Measurements from ENCODE around the gene SLC34A1.
"Not testable (repeated sequence)": the region's sequence is repeated elsewhere in the genome, so short reads cannot be mapped to it uniquely, and the experiment has no call there.

The SLC34A1 gene, protein sequence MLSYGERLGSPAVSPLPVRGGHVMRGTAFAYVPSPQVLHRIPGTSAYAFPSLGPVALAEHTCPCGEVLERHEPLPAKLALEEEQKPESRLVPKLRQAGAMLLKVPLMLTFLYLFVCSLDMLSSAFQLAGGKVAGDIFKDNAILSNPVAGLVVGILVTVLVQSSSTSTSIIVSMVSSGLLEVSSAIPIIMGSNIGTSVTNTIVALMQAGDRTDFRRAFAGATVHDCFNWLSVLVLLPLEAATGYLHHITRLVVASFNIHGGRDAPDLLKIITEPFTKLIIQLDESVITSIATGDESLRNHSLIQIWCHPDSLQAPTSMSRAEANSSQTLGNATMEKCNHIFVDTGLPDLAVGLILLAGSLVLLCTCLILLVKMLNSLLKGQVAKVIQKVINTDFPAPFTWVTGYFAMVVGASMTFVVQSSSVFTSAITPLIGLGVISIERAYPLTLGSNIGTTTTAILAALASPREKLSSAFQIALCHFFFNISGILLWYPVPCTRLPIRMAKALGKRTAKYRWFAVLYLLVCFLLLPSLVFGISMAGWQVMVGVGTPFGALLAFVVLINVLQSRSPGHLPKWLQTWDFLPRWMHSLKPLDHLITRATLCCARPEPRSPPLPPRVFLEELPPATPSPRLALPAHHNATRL

DNA sequence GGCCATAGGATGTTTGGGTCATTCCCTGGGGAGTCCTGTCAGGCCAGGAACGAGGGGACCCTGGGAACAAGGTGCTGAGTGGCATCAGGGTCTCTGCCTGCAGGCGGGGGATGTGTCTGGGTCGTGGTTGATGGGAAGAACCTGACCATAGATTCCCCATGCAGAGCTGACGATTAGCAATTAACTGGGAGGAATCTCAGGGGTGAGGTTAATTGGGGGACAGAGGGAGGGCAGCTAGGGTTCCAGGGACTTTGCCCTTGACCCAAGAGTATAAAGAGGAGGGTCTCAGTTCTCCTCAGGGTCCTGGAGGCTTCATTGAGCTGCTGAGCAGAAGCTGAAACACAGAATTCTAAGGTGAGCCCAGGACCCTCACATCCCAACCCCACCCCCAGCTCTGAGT lies at the start of gene SLC34A1:
SLC34A1 (plus strand) TSS at position 301 of the 400 bp plus-strand sequence. CDS start 1,308 bp downstream, outside the sequence.
- DNase-seq: no peak

DNA sequence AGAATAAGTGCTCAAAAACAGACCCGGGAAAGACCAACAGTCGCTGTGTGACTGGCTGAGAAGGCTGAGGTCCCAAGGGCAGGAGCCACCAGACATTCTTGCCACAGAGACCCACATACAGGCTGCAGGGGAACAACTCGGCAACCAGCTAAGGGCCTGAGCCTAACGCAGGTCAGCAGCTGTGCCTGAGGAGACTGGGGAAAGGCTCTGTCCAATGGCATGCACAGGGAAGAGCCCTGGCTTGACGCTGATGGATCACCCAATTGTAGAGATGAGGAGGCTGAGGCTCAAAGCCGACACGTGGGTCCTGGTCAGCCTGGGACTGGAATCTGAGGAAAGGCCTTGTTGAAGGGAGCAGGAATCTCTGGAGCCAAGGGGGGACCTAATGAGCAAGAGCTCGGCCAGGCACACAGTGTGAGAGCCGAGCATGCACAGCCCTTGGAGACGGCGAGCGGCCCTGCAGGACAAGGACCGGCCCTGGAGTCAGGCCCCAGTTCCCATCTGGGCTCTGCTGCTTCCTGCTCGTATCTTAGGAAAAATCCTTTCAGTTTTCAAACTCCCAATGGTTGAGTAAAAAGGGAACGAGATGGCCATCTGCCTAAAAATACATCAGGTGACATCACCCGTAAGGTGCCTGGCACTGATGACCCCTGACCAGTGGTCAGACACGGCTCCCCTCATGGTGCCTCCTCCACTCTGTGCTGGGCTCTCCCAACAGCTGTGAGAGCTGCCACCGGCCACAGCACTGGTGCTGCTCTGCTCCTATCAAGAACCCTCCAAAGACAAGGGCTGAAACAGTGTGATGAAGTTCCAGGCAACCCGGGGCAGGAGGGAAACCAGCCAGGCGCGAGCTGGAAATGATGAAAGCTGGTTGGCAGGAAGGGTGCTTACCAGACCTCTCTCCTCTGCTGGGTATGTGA lies 49.2 kb upstream of the SLC34A1 start:
- DNase-seq: no peak

DNA sequence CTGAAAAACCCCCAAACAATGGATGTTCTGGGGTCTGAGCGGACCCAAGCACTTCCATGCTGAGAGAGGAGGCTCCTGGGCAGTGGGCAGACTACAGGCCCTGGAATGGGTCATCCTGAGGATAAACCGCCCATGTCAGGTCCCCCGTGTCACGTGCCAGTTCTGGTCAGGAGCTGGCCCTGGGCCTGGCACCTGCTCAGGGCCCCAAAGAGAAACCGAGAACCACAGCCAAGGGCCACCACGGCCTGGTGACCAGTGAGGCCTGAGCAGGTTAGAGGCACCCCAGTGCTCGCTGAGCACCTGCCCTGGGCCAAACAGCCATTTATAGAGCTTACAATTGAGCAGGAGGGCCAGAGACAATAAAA lies 48.6 kb upstream of the SLC34A1 start:
- no peak for DNase-seq

DNA sequence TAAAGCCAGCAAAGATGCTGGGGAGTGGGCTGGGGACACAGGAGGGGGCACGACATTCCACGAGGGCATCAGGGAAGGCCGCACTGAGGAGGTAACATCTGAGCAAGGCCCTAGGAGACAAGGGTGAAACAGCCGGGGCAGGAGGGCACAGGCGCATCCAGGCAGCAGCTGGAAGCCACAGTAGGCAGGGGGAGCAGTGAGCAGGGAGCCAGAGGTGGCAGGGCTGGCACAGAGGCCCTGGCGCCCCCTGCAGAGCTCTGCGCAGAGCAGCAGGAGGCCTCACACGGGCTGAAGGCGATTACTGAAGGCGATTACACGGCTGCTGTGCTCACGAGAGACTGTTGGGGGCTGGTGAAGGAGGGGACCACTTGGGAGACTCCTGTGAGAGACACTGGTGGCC lies 48.1 kb upstream of the SLC34A1 start:
- no peak for DNase-seq

DNA sequence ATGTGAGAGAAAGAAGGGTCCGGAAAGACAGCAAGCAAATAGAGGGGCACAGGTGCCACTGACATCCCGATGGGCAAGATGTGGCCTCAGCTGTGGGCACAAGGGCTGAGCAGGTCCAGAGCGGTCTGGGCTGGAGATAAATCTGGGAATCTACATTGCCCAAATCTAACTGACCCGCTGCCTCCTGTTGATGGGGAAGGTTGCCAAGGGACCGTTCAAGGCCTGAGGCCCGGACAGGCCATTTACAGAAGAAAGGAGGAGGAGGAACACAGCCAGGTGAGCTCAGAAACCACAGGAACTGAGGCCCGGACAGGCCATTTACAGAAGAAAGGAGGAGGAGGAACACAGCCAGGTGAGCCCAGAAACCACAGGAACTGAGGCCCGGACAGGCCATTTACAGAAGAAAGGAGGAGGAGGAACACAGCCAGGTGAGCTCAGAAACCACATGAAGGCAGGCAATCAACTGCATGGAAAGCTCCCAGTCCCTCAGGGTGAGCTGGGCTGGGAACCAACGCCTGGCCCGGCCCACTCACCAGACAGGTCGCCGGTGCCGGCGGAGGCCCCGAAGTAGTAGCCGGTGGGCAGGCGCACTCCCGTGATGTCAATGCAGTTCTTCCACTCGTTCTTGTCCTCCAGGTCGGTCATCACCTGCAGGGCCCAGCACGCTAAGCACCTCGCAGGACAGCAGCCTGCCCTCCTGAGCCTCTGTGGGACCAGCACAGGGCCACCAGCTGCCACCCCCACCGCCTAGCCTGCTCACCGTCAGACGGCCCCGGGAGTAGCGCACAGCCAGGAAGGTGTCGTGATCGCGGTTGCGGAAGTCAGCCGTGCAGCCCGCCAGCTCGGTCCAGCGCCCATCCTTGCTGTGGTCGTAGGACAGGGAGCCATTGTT lies 47.4 kb upstream of the SLC34A1 start:
- no peak for DNase-seq

DNA sequence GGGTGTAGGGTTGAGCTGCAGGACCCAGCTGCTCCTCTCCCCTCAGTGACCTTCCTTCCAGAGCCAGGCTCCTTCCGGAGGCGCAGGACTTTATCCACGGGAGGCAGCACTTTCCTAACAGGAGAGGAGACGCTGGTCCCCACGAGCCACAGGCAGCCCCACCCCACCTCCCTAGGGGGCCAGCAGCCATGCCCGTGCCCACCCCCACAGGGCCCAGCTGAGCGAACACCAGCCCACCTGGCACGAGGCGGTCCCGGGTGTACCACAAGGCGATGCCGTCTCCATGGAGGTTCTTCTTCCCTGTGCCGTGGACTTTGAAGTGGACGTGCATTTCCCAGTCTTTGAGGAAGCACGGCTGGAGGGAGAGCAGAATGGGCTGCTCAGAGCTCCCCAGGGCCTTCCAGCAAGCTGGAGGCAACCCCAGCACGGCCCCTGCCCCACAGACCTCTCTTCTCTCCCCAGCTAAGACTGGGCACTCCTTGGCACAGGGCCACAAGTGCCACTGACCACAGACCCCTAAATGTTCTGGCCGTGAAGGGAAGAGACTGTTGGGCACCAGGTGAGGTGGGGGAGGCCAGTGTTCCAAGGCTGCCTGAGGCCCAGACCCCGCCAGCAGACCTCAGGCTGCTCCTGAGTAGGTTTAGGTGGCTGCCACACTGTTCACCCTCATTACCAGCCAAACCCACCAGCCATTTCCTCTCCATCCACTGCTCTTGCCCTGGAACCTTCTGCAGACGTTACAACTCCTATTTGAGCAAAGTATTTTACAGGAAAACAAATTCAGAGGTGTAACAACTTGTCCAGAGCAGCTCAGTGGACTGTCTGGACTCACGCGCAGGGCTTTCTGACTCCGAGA lies 45.8 kb upstream of the SLC34A1 start:
- DNase-seq: no peak

DNA sequence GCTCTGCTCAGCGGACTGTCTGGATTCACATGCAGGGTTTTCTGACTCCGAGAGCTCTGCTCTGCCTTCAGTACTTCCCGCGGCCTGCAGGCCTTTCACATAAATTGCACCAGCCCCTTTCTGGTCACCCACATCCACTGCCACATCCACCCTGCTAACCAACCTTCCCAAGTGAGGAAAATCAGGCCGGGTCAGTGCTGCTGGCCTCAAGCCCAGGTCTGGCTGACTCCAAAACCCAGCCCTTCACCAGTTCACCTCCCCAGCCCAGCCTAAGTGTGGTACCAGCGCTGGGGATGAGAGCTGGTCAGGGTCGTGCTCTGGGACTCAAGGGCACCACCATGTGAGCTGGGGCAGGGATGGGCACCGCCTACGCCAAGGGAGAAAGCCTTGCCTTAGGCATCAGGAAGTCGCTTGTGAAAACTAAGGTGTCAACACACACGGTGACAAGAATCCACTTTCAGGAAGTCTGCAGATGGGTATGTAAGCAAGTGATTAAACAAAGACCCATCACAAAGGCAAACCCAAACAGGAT lies 45.1 kb upstream of the SLC34A1 start:
- DNase-seq: no peak

DNA sequence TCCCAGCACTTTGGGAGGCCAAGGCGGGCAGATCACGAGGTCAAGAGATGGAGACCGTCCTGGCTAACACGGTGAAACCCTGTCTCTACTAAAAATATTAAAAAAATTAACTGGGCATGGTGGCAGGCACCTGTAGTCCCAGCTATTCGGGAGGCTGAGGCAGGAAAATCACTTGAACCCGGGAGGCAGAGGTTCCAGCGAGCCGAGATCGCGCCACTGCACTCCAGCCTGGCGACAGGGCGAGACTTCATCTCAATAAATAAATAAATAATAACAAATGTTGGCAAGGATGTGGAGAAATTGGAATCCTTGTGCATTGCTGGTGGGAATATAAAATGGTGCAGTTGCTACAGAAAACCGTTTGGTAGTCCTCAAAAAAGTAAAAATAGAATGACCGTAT lies 41.2 kb upstream of the SLC34A1 start:
- DNase-seq: not testable (repeated sequence)

DNA sequence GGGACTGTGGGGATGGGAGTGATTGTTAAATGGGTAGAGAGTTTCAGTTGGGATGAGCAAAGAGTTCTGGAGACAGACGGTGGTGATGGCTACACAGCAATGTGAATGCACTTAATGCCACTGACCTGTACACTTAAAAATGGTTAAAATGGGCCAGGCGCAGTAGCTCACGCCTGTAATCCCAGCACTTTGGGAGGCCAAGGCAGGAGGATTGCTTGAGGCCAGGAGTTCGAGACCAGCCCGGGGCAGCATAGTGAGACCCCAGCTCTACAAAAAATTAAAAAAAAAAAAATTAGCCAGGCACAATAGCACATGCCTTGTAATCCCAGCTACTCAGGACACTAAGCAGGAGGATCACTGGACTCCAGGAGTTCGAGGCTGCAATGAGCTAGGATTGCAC lies 40.5 kb upstream of the SLC34A1 start:
- no peak for DNase-seq

DNA sequence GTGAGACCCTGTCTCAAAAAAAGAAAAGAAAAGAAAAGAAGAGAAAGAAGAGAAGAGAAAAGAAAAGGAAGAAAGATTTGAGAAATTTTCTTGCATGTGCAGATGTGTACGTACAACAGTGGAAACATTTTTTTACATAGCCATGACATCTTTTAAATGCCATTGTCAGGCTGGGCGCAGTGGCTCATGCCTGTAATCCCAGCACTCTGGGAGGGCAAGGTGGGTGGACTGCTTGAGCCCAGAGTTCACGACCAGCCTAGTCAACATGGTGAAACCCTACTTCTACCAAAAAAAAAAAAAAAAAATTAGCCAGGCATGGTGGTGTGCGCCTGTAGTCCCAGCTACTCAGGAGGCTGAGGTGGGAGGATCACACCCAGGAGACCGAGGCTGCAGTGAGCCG lies 39.3 kb upstream of the SLC34A1 start:
- no peak for DNase-seq

DNA sequence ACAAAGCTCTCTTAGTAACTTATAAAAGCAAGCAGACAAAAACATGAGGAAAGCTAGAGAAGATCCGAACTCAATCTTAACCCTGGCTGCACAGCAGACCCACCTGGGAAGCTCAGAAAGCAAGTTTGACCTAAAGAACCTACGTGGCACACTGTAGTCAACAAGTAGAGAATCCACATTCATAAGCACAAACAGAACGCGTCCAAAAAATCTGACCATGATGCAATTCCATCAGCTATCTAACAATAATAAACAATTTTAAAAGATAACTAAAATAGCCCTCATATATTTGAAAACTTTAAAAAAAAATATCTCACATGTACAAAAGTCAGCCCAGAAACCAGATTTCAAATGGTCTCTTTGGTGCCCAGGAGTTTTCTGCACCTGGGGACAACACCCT lies 37.4 kb upstream of the SLC34A1 start:
- no peak for DNase-seq

DNA sequence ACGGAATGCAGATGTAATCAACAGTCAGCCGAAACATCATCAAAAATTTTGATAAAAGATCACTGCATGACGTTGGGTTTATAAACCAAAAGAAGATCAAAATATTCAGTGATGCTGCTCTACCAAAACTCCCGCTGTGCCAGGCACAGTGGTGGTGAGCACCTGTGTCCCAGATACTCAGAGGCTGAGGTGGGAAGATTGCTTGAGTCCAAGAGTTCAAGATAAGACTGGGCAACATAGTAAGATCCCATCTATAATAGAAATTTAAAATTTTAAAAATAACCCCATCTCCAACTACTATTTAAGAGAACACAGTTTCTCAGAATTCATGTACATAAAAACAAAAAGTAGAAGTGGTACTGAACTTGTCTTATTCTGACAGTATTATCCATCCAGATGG lies 36.5 kb upstream of the SLC34A1 start:
- no peak for DNase-seq

DNA sequence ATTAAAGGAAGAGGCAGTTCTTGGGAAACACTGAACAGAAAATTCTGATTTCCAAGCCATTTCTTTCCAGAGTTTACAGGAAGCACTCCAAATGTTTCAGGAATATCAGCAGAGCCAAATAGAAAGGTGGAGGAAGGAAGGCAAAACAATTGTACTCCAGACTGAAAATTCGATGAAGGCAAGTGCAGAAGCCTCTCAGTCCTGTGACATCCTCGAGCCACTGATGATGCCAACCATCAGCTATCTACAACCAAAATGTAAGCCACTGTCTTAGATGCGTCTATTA lies 34.9 kb upstream of the SLC34A1 start:
- DNase-seq: no peak

DNA sequence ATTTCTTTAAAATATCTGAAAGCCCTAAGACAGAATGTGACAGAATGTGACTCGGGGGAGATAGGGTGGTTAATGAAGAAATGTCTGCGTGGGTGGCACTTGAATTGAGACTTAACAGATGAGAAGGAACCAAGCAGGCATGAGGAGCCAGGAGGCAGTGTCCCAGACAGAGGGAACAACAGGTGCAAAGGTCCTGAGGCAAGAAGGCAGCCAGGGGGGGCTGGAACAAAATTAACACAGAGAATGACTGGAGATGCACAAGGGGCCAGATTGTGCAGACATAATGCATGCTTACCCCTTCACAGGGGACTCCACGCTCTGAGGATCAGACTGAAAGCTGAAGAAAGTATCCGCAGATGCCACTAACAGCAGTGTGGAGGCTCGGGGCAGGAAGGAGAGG lies 34.5 kb upstream of the SLC34A1 start:
- no peak for DNase-seq

DNA sequence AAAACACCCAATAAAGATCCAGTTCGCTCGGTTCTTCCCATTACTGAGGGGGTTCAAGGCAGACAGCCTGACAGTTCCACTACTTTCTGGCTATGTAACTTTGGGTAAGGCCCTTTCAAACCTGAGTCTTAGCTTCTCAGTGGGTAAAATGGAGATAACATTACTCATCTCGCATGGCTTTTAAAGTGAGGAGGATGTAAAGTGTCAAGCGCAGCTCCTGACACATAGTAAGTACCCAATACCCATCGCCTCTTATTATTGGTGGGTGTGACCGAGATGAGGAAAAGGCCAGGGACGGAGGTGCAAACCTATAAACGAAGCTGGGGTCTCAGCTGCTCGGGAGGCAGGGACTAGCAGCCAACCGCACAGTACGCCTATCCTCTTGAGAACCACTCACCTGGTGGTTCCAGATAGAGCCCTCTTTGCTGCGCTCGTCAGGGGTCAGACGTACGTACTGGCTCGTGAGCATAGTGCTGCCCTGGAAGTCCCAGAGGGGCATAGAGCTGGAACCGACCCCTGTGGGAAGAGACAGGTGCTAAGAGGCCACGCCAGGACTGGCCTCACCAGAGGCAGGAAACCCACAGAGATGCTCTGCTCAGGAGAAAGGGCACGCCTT lies 33.4 kb upstream of the SLC34A1 start:
- DNase-seq: no peak

DNA sequence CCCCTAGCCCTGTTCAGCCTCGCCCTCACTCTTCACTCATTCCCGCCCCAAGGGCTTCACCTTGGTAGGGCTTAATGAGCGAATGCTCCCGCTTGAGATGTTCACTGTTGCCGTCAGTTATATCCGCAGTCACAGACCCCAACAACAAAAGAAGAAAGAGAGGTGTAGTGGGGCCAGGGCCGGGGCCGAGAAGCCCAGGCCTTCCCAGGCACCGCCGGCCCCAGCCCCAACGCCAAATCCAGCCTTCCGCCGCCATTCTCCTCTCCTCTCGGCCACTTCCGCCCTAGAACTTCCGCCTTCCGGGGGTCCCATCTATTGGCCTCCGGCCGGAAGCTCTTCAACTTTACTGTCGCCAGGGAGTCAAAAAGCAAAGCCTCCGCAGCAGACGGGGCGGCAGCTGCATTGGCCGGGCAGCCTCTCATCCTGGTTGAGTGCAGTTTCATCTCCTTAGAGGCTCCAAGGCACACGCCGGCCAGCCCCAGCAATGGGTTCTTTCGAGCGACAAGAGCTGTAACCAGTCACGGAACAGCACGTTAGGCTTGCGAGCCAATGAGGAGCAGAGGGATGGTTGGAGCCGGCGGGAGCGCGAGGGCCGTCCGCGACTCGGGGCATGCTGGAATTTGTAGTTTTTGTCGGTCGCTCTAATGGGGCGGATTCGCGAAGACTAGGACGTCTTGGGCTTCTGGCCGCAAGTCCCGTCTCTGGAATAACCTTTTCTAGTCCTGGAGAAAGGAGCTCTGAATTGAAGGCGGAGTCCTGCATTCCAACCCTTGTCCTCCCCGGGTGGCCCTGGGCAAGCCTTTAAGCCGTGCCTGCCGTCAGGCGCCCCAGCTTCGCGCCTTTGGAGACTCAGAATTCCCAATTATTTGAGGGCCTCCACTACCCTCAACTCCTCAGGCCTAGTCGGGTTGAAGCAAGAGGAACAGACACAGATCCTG lies 32.6 kb upstream of the SLC34A1 start, which contains the start of gene LMAN2:
LMAN2 (minus strand) TSS at position 277 of the 938 bp plus-strand sequence; CDS start at position 256, 21 bp downstream.
- peak; percentile 80 to 81 for DNase-seq

DNA sequence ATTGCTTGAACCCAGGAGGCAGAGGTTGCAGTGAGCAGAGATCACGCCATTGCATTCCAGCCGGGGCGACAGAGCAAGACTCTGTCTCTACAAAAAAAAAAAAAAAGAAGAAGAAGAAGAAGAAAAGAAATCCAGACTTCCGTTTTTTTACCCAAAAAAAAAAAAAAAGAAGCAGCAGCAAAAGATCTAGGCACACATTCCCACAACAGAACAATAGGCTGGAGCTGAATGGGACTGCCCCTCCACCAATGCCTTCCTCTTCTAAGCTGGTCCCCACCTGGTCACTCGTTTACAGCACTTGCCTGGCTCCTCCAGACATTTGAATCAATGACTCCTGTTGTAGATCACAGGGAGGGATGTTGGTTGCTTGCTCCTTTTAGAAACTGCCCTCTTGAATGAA lies 31.1 kb upstream of the SLC34A1 start:
- no peak for DNase-seq

DNA sequence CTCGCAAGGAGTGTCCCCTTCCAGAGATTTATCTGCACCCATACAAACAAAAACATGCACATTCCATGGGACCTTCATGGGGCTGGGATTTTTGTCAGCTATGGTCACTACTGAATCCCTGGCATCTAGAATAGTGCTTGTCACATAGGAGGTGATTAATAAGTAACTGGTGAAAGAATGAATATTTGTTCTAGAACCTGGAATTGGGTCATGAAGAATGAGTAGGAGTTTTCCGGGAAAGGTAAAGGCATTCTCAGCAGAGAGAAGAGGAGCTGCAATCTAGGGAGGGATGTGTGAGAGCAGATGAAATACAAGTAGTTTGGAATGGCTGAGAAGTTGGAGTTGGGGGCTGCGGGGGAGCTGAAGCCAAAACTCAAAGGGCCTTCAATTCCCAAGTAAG lies 30.0 kb upstream of the SLC34A1 start:
- no peak for DNase-seq

DNA sequence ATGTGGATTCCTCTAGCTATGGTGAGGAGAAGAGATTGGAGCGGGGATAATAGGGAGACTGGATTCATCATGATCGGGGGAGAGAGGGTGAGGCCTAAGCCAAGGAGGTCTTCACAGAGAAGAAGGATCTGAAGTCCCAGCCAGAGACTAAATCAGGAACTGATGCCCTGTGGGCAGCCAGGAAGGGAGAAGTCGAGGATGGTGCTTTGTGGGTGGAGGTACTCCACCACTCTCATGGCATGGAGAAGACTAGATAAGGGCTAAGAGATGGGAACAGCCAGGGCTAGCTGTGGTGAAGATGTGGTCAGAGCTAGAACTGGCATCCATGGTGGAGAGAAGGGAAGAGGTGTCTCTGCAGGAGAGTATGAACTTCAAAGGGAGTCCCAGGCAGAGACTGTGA lies 29.5 kb upstream of the SLC34A1 start:
- DNase-seq: no peak

Measured in cerebellar nuclear complex (tissue), 1 donor.